ENCODE results near the gene OXCT2.

OXCT2 gene

DNA sequence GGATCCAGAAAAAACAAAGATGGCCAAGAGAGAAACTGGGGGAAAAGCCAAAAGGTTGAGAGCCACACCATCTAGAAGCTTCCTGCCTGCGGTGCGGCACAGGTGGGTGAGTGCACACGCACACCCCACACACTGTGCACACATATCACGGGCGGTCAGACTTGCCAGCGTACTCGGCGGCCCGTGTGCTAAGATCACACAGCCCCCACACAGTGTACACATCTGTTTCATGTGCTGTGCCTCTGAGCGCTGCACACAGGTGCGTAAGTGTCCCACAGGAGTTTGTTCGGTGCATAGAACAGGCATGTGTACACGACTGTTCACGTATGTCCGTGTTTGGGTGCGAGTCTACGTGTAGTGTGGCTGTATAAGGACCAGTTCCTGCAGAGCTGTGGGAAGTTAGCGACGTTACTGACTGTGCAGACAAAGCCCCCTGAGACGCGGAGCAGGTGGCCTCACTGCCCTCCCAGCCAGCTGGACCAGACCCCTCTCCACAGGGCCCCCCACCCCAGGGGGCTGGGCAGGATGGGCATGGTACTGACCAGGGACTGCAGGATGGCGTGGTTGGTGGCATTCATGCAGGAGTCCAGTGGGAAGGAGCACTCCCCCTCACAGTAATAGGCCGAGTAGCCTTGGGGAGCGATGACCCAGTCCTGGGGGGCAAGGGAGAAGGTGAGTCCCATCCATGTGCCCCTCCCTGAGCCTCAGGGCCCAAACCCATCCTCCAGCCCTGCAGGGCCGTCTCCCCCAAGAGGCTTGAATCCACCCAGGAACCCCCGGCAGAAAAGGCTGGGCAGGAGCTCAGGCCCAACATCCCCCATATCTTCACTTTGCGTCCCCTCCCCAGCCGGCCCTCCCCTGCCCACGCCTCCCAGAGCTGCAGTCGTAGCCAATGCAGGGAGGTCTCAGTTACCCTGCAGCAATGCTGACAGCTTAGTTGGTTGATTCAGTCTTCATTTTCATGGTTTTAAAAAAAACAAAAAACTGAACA is 8.3 kb downstream of the OXCT2 start:
- DNase-seq (ENCODE audit: low read depth), result no peak

DNA sequence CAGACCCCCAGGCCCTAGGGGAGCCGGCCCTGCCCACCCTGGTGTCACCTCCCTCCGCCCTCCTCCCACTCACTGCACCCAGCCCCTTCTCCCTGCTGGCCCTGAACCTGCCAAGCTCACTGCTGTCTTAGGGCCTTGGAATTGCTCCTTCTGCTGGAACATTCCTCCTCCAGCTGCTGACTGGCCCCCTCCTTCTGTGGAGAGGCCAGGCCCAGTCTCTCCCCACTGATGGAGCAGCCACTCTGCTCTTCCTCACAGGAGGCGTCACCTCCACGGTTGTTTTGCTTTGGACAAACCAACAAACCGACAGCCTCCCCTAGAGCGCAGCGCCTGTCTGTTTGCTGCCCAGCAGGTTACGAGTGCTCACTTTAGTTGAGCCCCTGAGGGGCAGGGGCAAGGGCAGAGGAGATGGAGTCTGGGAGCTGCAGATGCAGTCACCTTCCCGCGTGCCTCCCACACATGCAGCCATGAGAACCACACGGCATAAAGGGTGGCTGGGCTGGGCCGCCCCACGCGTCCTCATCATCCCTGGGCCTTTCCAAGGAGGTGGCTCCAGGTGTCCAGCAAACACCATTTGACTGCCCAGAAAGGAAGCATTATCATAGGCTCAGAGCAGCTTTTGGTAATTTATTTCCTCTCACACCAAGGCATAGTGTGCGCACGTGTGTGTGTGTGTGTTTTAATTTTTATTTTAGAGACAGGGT is 9.4 kb downstream of the OXCT2 start:
- no peak for DNase-seq (ENCODE audit: low read depth)

DNA sequence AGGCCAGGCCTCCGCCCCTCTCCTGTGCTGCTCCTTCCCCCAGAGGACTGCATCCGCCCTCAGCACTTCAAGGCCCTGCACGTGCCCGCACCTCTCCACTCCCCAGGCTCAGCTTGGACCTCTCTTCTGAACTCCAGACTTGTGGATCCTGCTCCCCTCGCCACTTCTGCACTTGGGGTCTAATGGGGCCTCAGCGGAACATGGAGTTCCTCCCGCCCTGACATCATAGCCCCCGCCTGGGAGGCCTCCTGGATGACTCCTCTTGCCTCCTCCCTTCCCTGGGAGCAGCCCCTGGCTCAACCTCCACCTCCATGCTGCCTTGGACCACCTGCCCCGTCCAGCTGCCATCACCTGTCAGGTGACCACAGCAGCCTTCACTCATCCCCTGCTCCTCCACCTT is 10.1 kb downstream of the OXCT2 start:
- DNase-seq (ENCODE audit: low read depth), result no peak

DNA sequence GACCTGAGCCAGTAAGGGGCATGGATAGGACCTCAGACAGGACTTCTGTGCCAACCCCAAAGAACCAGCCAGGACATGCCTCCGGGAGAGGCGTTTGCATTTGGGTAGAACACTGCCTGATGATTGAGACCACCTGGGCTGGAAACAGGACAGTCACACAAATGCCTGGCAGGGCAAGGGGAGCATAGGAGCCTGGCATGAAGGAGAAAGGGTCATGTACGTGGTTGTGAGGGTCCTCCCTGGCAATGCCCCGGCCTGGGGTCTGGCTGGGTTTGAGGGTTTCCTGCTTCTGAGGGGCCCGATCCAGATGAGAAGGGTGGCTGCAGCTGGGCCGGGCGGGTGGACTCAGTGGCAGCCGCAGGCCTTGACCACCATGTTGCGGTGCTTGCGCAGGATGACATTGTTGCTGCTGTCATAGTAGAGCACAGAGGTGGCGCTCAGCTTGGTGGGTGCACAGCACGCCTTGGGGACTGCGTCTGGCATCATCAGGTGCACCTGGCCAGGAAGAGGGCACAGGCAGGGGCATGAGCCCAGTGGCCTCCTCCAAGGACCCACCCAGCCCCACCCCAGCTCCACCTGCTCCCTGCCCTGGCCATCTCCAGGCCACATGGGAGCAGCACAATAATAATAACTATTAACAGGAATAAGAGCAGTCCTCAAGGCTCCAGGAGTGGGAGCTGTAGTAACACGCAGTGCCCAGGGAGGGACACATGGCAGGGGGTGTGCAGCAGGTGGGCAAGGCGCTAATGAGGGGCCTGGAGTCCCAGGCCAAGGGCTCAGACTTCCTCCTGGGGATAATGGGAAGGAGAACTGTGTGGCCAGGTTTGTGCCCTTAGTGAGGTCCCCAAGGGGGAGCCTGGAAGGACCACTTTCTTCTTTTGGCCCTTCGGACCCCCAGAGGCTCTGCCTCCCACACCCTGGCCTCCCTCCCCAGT is 10.8 kb downstream of the OXCT2 start:
- DNase-seq (ENCODE audit: low read depth), result no peak

DNA sequence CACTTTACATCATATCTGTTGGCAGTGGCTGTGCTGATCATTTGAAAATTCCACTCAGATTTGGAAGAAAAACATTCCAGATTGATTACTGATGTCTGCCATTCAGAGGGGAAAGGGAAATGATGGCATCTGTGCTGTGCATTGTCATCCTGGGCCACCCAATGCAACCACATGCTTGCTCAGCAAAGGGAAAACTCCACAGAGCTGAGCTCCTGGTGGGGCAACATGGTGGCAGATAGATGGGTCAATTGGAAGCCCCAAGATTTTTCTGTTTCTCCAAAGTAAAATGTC is 11.8 kb downstream of the OXCT2 start:
- DNase-seq (ENCODE audit: low read depth), result no peak

DNA sequence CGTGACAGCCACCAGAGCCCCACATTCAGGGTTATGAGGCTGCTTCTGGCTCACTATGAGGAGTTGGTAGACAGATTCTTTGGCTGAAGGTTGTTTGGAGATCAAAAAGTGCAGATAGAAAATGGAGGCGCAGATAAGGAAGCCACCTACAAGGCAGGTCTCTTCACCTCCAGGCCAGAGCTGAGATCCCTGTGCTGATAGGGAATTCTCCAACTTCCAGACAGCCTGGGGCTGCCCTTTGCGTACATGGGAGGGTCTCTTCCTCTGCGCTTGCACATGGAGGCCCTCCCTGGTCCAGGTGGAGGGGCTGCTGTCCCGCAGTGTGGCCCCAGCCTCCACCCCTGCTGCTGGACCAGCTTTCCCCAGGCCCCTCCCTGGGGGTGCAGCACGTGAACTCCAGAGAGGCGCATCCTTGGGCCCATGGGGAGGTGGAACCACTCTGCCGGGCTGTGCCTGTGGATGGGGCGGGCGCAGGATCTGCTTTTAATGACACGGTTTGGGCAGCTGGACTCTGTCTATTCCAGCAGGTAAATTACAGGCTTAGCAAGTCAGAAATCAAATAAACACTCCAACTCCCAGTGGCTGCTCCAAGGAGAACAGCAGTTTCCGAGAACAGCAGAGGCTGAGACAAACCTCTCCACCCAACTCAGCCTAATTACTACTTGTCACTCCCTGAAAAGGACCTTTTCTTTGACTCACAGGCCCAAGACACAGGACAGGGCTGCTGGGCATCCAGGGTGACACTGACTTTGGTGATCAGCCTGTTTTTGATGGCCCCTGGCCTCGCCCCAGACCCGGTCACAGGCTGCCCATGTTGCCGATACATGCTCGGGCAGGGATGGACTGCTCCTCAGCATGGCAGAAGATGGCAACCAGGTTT is 12.4 kb downstream of the OXCT2 start:
- DNase-seq (ENCODE audit: low read depth), result no peak

DNA sequence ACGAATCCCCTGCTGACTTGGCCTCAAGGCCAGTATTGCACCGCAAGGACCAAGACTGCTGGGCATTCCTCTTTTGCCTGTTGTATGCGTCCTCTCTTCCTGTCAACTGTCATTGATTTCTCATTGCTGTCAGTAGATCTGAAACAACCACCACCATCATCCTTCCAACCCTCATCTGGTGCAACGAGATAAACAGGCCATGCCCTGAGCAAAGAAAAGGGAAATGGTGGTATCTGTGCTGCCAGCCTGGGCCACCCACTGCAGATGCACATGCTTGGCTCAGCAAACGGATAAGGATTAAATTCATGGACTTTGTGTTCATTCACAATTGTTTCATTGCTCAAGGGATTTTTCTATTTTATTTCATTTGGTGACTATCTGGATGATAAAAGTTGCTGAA is 13.6 kb downstream of the OXCT2 start:
- DNase-seq (ENCODE audit: low read depth), result no peak

DNA sequence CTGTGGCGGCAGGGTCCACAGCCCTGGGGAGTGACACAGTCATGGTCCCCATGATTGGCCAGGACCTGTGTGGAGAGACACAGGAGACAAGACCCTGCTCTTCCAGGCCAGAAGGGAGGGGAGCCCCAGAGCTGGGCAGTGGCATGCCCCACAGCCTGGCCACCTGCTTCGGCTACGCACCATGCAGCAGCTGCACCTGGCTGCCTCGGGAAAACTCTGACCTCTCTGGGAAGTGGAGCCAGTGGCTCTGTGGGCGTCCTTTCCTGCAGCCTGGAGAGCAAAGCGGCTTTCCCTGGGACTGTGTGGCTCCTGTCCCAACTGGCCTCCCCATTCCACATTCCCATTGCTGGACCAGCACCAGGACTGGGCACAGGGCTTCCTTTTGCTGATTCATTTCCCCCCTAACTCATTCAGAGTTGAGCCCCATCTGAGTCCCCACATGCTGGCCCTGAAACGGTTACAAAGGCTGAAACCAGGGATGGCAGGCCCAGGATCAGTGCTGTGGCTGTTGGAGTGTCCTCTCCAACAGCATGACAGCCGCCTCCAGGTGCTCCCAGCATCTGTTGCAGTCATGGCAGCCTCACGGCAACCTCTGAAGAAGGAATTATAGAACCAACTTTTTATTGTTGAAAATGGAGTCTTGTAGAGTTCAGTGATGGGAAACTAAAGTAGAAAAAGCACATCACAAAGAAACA is 15.0 kb downstream of the OXCT2 start:
- no peak for DNase-seq (ENCODE audit: low read depth)

DNA sequence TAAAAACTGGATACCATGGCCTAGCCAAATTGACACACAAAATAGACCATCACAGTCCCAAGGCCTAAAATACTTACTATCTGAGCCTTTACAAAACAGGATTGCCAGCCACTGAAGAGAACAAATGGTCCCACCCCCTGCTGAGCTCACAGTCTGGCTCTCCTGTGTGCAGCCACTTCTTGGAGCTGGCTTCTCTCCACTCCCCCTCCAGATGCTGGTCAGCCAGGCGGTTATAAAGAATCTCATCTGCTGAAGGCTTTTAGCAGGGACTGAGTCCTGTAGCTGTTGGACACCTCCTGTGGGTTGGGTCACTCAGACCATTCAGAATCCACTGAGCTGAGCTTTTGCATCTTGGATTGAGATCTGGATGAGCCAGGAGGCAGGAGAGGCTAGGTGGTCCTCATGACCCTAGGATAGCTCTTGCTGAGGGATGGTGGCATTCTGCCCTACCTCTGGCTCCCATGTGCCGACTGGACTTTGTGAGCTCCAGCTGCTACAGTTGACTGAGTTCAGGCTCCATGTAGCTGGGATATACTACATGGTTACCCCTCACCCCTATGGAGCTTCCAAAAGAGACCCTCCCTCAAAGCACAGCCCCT is 16.1 kb downstream of the OXCT2 start:
- DNase-seq (ENCODE audit: low read depth), result peak; percentile 55

DNA sequence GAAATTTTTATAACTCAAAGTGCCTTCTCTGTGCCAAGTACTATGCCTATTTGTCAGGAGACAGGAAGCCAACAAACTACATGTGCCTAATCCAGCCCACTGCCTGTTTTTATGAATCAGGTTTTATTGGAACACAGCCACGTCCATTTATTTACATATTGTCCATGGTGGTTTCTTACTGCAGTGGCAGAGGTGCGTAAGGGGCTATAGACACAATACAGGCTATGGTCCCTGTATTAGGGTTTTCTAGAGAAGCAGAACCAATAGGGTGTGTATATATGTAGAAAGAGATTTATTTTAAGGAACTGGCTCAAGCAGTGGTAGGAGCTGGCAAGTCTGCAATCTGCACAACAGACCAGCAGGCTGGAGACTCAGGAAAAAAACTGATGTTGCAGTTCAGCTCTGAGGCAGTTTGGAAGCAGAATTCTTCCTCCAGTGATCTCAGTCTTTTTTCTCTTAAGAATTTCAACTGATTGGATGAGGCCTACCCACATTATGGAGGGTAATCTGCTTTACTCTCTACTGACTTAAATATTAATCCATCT is 17.1 kb downstream of the OXCT2 start:
- DNase-seq (ENCODE audit: low read depth), result peak; percentile 80

DNA sequence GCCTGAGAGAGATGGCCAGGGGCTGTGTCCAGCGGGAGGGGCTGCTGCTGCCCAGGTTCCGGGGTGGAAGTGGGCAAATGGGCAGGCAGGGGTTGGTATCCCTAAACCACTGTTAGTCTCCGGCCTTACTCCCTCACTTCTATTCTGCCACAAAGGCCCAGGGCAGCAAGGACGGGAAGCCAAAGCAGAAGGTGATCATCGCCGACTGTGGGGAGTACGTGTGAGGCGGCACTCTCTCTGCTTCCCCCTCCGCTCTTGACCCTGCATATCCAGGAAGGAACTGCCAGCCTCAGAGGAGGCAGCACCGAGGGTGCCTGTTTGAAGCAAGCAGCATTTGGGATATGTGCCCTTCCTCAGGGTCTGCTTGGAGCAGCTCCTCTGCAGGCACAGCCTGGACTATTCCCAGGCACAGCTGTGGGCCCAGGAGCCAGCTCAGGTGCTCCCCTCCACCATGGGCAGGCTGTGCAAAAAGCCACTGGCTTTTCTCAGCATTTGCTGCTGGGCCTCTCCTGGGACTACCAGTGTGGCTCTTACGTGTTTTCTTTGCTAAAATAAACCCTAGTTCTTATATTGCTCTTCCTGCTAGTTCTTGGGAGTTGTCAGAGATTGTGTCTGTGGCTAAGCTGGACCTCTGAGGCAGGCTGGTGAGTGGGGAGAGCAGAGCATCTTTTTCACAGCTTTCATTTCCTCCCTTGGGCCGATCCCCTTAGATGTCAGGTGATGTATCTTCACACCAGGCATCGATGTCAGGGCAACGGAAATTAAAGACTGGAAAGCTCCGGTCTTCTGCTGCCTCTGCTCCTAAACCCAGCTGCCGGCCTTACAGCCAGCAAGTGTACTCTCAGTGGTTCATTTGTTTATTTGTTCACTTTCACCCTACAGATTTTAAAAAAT is 17.8 kb downstream of the OXCT2 start:
- DNase-seq (ENCODE audit: low read depth), result no peak

DNA sequence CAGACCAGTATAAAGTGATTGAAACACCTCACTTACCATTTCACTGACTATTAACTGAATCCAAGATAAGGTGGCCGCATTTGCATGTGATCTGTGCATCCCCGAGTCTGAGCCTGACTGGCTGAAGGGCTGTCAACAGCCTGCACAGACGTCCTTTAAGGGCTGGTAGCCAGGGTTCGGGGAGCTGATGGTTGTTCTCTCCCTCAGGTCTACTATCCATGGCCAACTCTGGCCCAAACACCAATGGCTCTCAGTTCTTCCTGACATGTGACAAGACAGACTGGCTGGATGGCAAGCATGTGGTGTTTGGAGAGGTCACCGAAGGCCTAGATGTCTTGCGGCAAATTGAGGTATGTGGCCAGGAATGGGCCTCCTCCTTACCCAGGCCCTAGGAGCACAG is 18.4 kb downstream of the OXCT2 start:
- DNase-seq (ENCODE audit: low read depth), result no peak

DNA sequence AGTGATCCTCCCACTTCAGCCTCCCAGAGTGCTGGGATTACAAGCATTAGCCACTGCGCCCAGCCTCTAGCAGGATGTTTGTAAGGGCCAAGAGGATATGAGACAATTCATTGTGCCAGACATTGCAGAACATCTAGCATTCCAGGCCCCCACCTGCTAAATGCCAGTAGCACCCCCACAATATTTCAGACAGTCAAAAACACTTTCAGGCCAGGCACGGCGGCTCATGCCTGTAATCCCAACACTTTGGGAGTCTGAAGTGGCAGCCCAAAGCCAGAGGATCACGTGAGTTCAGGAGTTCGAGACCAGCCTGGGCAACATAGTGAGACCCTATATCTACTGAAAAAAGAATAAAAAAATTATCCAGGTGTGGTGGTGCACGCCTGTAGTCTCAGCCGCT is 19.6 kb downstream of the OXCT2 start:
- DNase-seq (ENCODE audit: low read depth), result no peak

DNA sequence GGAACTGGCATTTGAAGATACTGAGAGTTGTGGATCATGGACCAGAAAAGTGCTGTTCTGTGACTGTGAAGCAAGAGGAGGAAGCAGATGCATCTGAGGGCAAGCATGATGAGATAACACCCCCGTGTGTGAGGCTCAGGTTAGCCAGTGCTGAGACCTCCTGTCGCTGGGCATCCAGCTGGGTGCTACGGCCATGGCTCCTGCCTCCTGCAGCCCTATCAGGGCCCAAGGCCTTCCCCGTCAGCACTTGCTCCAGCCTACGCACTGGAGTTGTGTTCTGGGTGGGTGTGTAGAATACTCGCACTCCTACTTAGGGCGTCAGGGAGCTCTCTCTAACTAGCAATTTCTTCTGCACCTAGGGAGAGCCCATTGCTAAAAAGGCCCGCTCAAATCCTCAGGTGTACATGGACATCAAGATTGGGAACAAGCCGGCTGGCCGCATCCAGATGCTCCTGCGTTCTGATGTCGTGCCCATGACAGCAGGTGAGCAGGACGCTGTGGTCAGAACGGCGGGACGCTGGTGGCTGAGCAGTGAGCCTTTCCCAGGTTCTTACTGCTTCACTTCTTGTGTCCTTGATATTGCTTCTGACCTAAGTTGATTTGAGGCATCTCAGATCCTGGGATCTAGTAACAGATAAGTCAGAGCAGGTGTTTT is 26.0 kb downstream of the OXCT2 start:
- no peak for DNase-seq (ENCODE audit: low read depth)

DNA sequence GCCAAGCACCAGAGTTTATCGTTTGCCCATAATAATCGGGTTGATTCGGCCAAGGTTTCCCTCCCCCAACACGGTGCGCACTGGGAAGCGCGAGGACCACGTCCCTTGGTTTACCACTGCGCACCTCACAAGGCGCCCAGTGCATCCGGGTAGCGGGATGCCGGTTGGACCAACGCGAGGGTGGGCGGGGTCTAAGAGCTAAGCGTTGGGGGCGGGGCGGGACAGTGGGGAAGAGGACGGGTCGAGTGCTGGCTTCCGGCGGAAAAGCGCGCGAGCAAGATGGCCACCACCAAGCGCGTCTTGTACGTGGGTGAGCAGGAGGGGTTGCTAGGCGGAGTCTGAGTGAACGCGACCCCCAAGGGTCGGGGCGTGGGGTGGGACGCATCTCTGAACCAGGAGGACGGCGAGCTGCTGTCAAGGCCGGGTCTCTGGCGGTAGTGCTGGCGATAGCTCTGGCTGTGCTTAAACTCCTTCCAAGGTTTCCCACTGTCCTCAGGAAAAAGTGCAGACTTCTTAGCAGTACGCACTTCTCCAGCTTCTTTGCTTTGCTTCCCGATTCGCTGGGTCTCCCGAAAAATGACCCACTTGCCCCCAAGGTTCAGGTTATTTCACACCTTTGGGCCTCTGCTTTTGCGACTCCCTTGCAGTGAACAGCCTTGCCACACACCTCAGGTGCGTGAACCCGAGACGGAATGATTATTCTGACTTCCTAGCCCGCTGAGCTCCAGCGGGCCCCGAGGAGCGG is 32.4 kb downstream of the OXCT2 start, which contains the start of gene PPIE:
TSS of gene PPIE (plus strand) at position 261 of the 745 bp plus-strand sequence. CDS start at position 280, 19 bp downstream.
- peak; percentile 90 for DNase-seq (ENCODE audit: low read depth)

DNA sequence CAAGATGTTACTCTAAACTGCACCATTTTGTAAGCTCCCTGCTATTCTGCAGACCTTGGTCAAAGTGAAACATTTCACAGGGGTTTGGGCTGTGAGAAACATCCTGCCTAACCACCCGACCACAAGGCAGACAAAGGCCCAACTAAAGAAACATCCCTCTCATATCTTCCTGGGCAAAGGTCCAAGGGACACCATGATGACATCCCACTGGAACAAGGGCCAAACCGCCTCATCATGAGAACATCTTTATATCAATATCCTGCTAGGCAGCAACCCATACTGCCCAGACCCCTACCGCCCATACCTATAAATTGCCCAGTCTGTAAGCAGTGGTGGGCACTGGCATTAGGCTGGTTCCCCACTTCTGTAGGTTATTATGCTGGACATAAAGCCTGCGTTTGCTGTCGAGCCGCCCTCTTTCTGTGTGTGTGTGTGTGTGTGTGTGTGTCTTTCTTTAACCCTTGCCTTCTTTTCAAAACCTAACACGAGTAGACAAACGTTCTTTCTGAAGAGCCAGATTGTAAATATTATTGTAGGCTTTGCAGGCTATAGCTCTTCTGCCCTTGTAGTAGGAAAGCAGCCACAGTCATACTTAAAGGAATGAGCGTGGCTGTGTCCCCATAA is 33.5 kb downstream of the OXCT2 start:
- DNase-seq (ENCODE audit: low read depth), result peak; percentile 89

DNA sequence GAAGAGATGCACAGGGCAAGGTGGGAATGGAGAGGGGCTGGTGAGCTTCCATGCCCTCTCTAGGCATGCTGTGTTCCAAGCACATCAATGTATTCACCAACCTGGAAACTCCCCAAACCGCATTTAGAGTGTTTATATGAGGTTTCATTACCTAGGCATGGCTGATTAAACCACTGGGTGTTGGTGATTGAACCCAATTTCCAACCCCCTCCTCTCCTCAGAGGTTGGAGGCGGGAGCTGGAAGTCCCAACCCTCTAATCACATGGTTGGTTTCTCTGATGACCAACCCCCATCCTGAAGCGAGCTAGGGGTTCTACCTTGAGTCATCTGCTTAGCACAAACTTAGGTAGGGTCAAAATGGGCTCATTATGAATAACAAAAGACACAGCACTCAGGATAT is 35.4 kb downstream of the OXCT2 start:
- no peak for DNase-seq (ENCODE audit: low read depth)

All from iris pigment epithelial cell (primary cell).